ENCODE results near the gene SEC62. TPM values are rescaled to one million over a fixed set of nuclear protein-coding genes. Genes with fewer than 3 reads are reported as not detected.

Gene SEC62
- polyA plus RNA-seq, 1 donor = 98.0 TPM

- H3K4me3 ChIP-seq (ENCODE audit: low read length) = peak within 1 kb of the TSS; percentile 97
- H3K27me3 ChIP-seq (ENCODE audit: control insufficient read depth, insufficient read depth, low read length) = peaks cover 8% of the 10 kb centered on the region
- peak within 1 kb of the TSS; percentile 100 for H3K27ac ChIP-seq (ENCODE audit: low read length)
- no CpG with 5 or more reads among the region's 78 CpGs for WGBS (ENCODE audit: insufficient coverage, low lambda C conversion rate)
- peaks cover 19% of the 10 kb centered on the region for H3K4me1 ChIP-seq (ENCODE audit: control insufficient read depth, insufficient read depth, low read length)
- peaks cover 6% of the 10 kb centered on the region for H3K36me3 ChIP-seq (ENCODE audit: control insufficient read depth, insufficient read depth, low read length)
- DNase-seq = peak; percentile 94 to 96
- H3K9me3 ChIP-seq (ENCODE audit: control insufficient read depth, low read depth, low read length) = no peaks in the 10 kb centered on the region
Measured at GRCh38 chr3:170037463-170038433, 71.1 kb downstream of the SEC62 start, which contains the start of gene GPR160. Gene GPR160 (plus strand): TSS chr3:170037995. CDS start chr3:170083973, 45,978 bp downstream.

- H3K27ac ChIP-seq (ENCODE audit: low read length) = peak overlapping the region; percentile 100
- peaks cover 10% of the 10 kb centered on the region for H3K36me3 ChIP-seq (ENCODE audit: control insufficient read depth, insufficient read depth, low read length)
- peaks cover 8% of the 10 kb centered on the region for H3K27me3 ChIP-seq (ENCODE audit: control insufficient read depth, insufficient read depth, low read length)
- peaks cover 16% of the 10 kb centered on the region for H3K4me1 ChIP-seq (ENCODE audit: control insufficient read depth, insufficient read depth, low read length)
- peak overlapping the region; percentile 97 for H3K4me3 ChIP-seq (ENCODE audit: low read length)
- WGBS (ENCODE audit: insufficient coverage, low lambda C conversion rate) = no CpG with 5 or more reads among the region's 51 CpGs
- no peaks in the 10 kb centered on the region for H3K9me3 ChIP-seq (ENCODE audit: control insufficient read depth, low read depth, low read length)
- DNase-seq = peak; percentile 62 to 79
Measured at GRCh38 chr3:170038434-170039110, 72.0 kb downstream of the SEC62 start.

GRCh38 chr3:170040418-170040817, 73.8 kb downstream of the SEC62 start:
- Histone ChIP-seq H3K4me1 (ENCODE audit: control insufficient read depth, insufficient read depth, low read length) (peaks cover 31% of the 10 kb centered on the region), H3K9me3 (ENCODE audit: control insufficient read depth, low read depth, low read length) (no peaks in the 10 kb centered on the region), H3K36me3 (ENCODE audit: control insufficient read depth, insufficient read depth, low read length) (peaks cover 18% of the 10 kb centered on the region), H3K27me3 (ENCODE audit: control insufficient read depth, insufficient read depth, low read length) (peaks cover 8% of the 10 kb centered on the region), H3K27ac (ENCODE audit: low read length) (peak overlapping the region; percentile 100), H3K4me3 (ENCODE audit: low read length) (peak overlapping the region; percentile 97)
- WGBS (ENCODE audit: insufficient coverage, low lambda C conversion rate) = no CpG with 5 or more reads among the region's 8 CpGs
- peak in 1 of 2 donors; percentile 61 for DNase-seq

- DNase-seq = no peak
- no CpG with 5 or more reads among the region's 7 CpGs for WGBS (ENCODE audit: insufficient coverage, low lambda C conversion rate)
- Histone ChIP-seq H3K9me3 (ENCODE audit: control insufficient read depth, low read depth, low read length) (no peaks in the 10 kb centered on the region), H3K36me3 (ENCODE audit: control insufficient read depth, insufficient read depth, low read length) (peaks cover 23% of the 10 kb centered on the region), H3K27me3 (ENCODE audit: control insufficient read depth, insufficient read depth, low read length) (peaks cover 4% of the 10 kb centered on the region), H3K4me3 (ENCODE audit: low read length) (no peak overlapping the region), H3K27ac (ENCODE audit: low read length) (peak overlapping the region; percentile 91), H3K4me1 (ENCODE audit: control insufficient read depth, insufficient read depth, low read length) (peaks cover 53% of the 10 kb centered on the region)
Measured at GRCh38 chr3:170043506-170043905, 76.9 kb downstream of the SEC62 start.

GRCh38 chr3:170044271-170044670, 77.7 kb downstream of the SEC62 start:
- H3K27ac ChIP-seq (ENCODE audit: low read length) = peak overlapping the region; percentile 91
- no peaks in the 10 kb centered on the region for H3K9me3 ChIP-seq (ENCODE audit: control insufficient read depth, low read depth, low read length)
- peaks cover 61% of the 10 kb centered on the region for H3K4me1 ChIP-seq (ENCODE audit: control insufficient read depth, insufficient read depth, low read length)
- DNase-seq = no peak
- H3K4me3 ChIP-seq (ENCODE audit: low read length) = no peak overlapping the region
- H3K27me3 ChIP-seq (ENCODE audit: control insufficient read depth, insufficient read depth, low read length) = no peaks in the 10 kb centered on the region
- peaks cover 26% of the 10 kb centered on the region for H3K36me3 ChIP-seq (ENCODE audit: control insufficient read depth, insufficient read depth, low read length)
- 100% methylated on average over 2 of the region's 8 CpGs for WGBS (ENCODE audit: insufficient coverage, low lambda C conversion rate)

GRCh38 chr3:170044795-170045244, 78.2 kb downstream of the SEC62 start:
- Histone ChIP-seq H3K27ac (ENCODE audit: low read length) (peak overlapping the region; percentile 91), H3K4me3 (ENCODE audit: low read length) (no peak overlapping the region), H3K9me3 (ENCODE audit: control insufficient read depth, low read depth, low read length) (no peaks in the 10 kb centered on the region), H3K4me1 (ENCODE audit: control insufficient read depth, insufficient read depth, low read length) (peaks cover 66% of the 10 kb centered on the region), H3K27me3 (ENCODE audit: control insufficient read depth, insufficient read depth, low read length) (no peaks in the 10 kb centered on the region), H3K36me3 (ENCODE audit: control insufficient read depth, insufficient read depth, low read length) (peaks cover 26% of the 10 kb centered on the region)
- DNase-seq = peak; percentile 38 to 74
- WGBS (ENCODE audit: insufficient coverage, low lambda C conversion rate) = no CpG with 5 or more reads among the region's 8 CpGs

GRCh38 chr3:170046269-170047132, 79.9 kb downstream of the SEC62 start:
- H3K4me3 ChIP-seq (ENCODE audit: low read length) = no peak overlapping the region
- 20% methylated on average over 1 of the region's 5 CpGs for WGBS (ENCODE audit: insufficient coverage, low lambda C conversion rate)
- no peaks in the 10 kb centered on the region for H3K27me3 ChIP-seq (ENCODE audit: control insufficient read depth, insufficient read depth, low read length)
- peak; percentile 77 to 87 for DNase-seq
- H3K27ac ChIP-seq (ENCODE audit: low read length) = peak overlapping the region; percentile 91
- peaks cover 72% of the 10 kb centered on the region for H3K4me1 ChIP-seq (ENCODE audit: control insufficient read depth, insufficient read depth, low read length)
- no peaks in the 10 kb centered on the region for H3K9me3 ChIP-seq (ENCODE audit: control insufficient read depth, low read depth, low read length)
- H3K36me3 ChIP-seq (ENCODE audit: control insufficient read depth, insufficient read depth, low read length) = peaks cover 24% of the 10 kb centered on the region

- Histone ChIP-seq H3K4me1 (ENCODE audit: control insufficient read depth, insufficient read depth, low read length) (peaks cover 68% of the 10 kb centered on the region), H3K9me3 (ENCODE audit: control insufficient read depth, low read depth, low read length) (no peaks in the 10 kb centered on the region), H3K36me3 (ENCODE audit: control insufficient read depth, insufficient read depth, low read length) (peaks cover 19% of the 10 kb centered on the region), H3K27me3 (ENCODE audit: control insufficient read depth, insufficient read depth, low read length) (no peaks in the 10 kb centered on the region), H3K4me3 (ENCODE audit: low read length) (no peak overlapping the region), H3K27ac (ENCODE audit: low read length) (peak overlapping the region; percentile 91)
- DNase-seq = no peak
- WGBS (ENCODE audit: insufficient coverage, low lambda C conversion rate) = 38% methylated on average over 2 of the region's 3 CpGs
Measured at GRCh38 chr3:170047133-170047404, 80.5 kb downstream of the SEC62 start.

All from large intestine (tissue), 3 donors.